Measurements from ENCODE around the gene GAS2L2. TPM values are rescaled to one million over a fixed set of nuclear protein-coding genes. Genes with fewer than 3 reads are reported as not detected.

Gene GAS2L2
- total RNA-seq, 1 donor from 2014 or later = not detected

- Mint-ChIP-seq H3K36me3 (ENCODE audit: low read depth) (peaks cover 7% of the 10 kb centered on the region), H3K4me1 (ENCODE audit: low read depth) (peaks cover 47% of the 10 kb centered on the region), H3K27me3 (ENCODE audit: low read depth) (no peaks in the 10 kb centered on the region), H3K4me3 (ENCODE audit: unreplicated experiment) (peak overlapping the region; percentile 44), H3K9me3 (ENCODE audit: low read depth) (no peaks in the 10 kb centered on the region), H3K27ac (ENCODE audit: unreplicated experiment) (peak overlapping the region; percentile 92)
- DNase-seq (ENCODE audit: low spot score) = peak; percentile 96
- no peak for TF ChIP-seq CTCF (IDR thresholded peaks at IDR 0.05)
These were observed 26.7 kb downstream of the GAS2L2 start for GRCh38 chr17:35726127-35726952.

- H3K9me3 Mint-ChIP-seq (ENCODE audit: low read depth) = no peaks in the 10 kb centered on the region
- H3K27me3 Mint-ChIP-seq (ENCODE audit: low read depth) = no peaks in the 10 kb centered on the region
- H3K4me1 Mint-ChIP-seq (ENCODE audit: low read depth) = peaks cover 41% of the 10 kb centered on the region
- no peak for TF ChIP-seq CTCF (IDR thresholded peaks at IDR 0.05)
- H3K4me3 Mint-ChIP-seq (ENCODE audit: unreplicated experiment) = peak overlapping the region; percentile 44
- peaks cover 7% of the 10 kb centered on the region for H3K36me3 Mint-ChIP-seq (ENCODE audit: low read depth)
- DNase-seq (ENCODE audit: low spot score) = no peak
- peak overlapping the region; percentile 92 for H3K27ac Mint-ChIP-seq (ENCODE audit: unreplicated experiment)
These were observed 27.3 kb downstream of the GAS2L2 start for GRCh38 chr17:35725802-35726126.

DNA sequence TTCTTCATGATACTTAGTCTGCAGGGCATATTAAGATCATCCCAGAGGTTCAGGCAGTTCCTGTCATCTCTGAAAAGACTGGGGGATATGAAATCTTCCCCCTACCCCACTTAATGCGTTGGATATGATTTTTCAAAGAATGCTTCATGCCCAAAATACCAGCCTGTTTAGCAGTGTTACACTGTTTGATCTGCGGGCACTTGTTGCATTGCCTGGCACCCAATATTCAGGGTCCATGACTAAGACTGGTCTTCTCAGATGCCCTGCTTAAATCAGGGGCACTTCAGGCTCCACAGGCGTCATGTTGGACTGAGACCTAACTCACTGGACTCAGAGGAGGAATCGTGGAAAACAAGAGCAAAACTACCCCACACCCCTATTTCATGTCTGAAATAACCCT lies 28.0 kb downstream of the GAS2L2 start:
- peak overlapping the region; percentile 92 for H3K27ac Mint-ChIP-seq (ENCODE audit: unreplicated experiment)
- H3K36me3 Mint-ChIP-seq (ENCODE audit: low read depth) = peaks cover 10% of the 10 kb centered on the region
- no peak for DNase-seq (ENCODE audit: low spot score)
- no peak overlapping the region for H3K4me3 Mint-ChIP-seq (ENCODE audit: unreplicated experiment)
- peaks cover 36% of the 10 kb centered on the region for H3K4me1 Mint-ChIP-seq (ENCODE audit: low read depth)
- H3K9me3 Mint-ChIP-seq (ENCODE audit: low read depth) = no peaks in the 10 kb centered on the region
- H3K27me3 Mint-ChIP-seq (ENCODE audit: low read depth) = no peaks in the 10 kb centered on the region
- TF ChIP-seq CTCF (IDR thresholded peaks at IDR 0.05) = no peak

DNA sequence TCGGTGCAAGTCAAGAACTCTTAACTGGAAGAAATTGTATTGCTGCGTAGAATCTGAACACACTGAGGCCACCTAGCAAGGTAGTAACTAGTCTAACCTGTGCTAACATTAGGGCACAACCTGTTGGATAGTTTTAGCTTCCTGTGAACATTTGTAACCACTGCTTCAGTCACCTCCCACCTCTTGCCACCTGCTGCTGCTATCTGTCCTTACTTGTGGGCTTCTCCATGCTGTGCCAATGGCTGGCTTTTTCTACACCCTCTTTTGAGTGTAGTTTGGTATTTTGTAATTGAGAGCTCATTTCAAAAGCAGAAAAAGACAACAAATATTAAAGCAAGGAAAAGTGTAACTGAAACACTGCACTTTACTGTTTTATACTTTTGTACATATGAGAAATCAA lies 29.3 kb downstream of the GAS2L2 start:
- H3K4me1 Mint-ChIP-seq (ENCODE audit: low read depth) = peaks cover 36% of the 10 kb centered on the region
- no peak overlapping the region for H3K27ac Mint-ChIP-seq (ENCODE audit: unreplicated experiment)
- no peak overlapping the region for H3K4me3 Mint-ChIP-seq (ENCODE audit: unreplicated experiment)
- H3K9me3 Mint-ChIP-seq (ENCODE audit: low read depth) = no peaks in the 10 kb centered on the region
- TF ChIP-seq CTCF (IDR thresholded peaks at IDR 0.05) = no peak
- DNase-seq (ENCODE audit: low spot score) = no peak
- no peaks in the 10 kb centered on the region for H3K27me3 Mint-ChIP-seq (ENCODE audit: low read depth)
- H3K36me3 Mint-ChIP-seq (ENCODE audit: low read depth) = peaks cover 15% of the 10 kb centered on the region

DNA sequence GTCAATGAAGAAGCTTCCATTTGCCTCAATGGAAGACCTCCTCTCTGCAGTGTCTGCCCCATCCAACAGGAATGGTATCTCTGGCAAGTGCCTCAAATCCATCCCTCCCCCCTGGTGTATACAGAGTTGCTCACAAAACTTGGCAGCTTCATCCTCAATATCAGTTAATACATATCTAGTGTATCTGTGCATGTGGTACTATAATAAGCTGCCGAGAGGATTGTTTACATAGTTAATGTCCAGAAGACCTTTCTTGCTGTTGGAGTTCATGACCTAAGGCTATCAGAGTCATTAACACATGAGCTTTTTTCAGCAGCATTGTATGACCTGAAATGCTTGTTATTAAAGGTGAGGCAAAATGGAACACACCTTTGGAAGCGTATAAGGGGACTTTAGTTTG lies 35.6 kb downstream of the GAS2L2 start:
- H3K9me3 Mint-ChIP-seq (ENCODE audit: low read depth) = no peaks in the 10 kb centered on the region
- peaks cover 26% of the 10 kb centered on the region for H3K4me1 Mint-ChIP-seq (ENCODE audit: low read depth)
- no peak overlapping the region for H3K4me3 Mint-ChIP-seq (ENCODE audit: unreplicated experiment)
- TF ChIP-seq CTCF (IDR thresholded peaks at IDR 0.05) = no peak
- no peaks in the 10 kb centered on the region for H3K27me3 Mint-ChIP-seq (ENCODE audit: low read depth)
- H3K36me3 Mint-ChIP-seq (ENCODE audit: low read depth) = peaks cover 14% of the 10 kb centered on the region
- no peak for DNase-seq (ENCODE audit: low spot score)
- H3K27ac Mint-ChIP-seq (ENCODE audit: unreplicated experiment) = peak overlapping the region; percentile 77

Measured in chondrocyte (in vitro differentiated cells).